Hypothalamus (tissue), 51 donors: Measurements from ENCODE around the gene POU2AF3.
A peak's percentile ranks its signal among the peaks of the same experiment; 100 is the strongest.

Source experiments
- DNase-seq, 51 donors: peaks; one replicate each; lab custom pipeline; 2025; lab: John Stamatoyannopoulos, UW

Gene POU2AF3

GRCh38 chr11:111349191-111349695 is 50.9 kb downstream of the POU2AF3 start:
- no peak for DNase-seq

GRCh38 chr11:111350811-111351210 is 52.5 kb downstream of the POU2AF3 start:
- no peak for DNase-seq

- DNase-seq, result no peak
These were observed 53.2 kb downstream of the POU2AF3 start for GRCh38 chr11:111351374-111352055.

GRCh38 chr11:111352231-111352746 is 53.9 kb downstream of the POU2AF3 start:
- DNase-seq, result no peak

GRCh38 chr11:111352935-111353710 is 54.8 kb downstream of the POU2AF3 start:
- peak in 1 of 51 donors; percentile 6 for DNase-seq

- DNase-seq, result no peak
These were observed 55.6 kb downstream of the POU2AF3 start for GRCh38 chr11:111353776-111354600.

GRCh38 chr11:111354601-111354891 is 56.2 kb downstream of the POU2AF3 start:
- no peak for DNase-seq

GRCh38 chr11:111355101-111355500 is 56.8 kb downstream of the POU2AF3 start:
- DNase-seq, result no peak

GRCh38 chr11:111355956-111356659 is 57.8 kb downstream of the POU2AF3 start:
- DNase-seq, result no peak

GRCh38 chr11:111356660-111357048 is 58.3 kb downstream of the POU2AF3 start:
- no peak for DNase-seq

- DNase-seq, result no peak
These were observed 59.0 kb downstream of the POU2AF3 start for GRCh38 chr11:111357150-111358037.
